Measurements from ENCODE around the gene RTP2.

The RTP2 gene

DNA sequence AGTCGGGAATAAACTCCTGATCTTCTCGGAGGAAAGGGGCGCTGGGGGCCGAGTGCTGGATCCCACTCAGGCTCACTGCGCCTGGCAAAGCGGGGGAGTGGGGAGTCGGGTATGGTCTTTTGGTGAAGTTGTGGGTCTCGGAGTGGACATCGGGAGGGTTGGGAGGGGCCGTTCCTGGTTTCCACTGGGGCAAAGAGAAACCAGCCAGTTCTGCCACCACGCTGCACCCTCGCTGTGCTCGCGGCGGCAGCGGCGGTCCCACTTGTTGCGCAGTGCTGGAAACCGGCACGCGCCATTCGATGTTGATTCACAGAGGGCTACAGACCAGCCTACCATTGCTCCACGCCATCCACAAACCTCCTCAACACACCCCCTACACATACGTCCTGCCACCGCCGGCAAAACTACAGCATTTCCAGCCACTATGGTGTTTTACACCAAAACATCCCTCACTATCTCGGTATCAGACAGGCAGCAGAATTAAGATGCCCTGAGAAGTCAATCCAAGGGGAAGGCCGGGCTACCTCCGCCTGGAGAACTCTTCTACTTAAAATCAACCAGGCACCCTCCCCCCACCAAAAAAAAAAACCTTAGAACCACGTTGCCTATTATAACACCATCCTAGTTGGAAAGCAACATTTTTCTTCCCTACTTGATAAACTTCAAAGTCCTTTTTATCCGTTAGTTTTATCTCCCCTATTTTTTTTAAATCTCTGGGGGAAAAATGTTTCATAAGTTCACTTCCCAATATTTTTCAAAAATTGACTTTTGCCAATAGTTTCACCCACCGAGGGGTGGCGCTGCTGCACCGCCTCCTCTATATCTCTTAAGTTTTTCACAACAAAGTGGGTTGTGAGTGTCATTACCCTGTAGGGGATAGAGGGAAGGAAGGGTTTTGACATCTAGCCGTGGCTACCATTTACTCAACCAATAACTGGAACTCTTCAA is 39.3 kb upstream of the RTP2 start:
- peak; percentile 82 for DNase-seq (ENCODE audit: low read depth)
- TF ChIP-seq, protein P1, sequence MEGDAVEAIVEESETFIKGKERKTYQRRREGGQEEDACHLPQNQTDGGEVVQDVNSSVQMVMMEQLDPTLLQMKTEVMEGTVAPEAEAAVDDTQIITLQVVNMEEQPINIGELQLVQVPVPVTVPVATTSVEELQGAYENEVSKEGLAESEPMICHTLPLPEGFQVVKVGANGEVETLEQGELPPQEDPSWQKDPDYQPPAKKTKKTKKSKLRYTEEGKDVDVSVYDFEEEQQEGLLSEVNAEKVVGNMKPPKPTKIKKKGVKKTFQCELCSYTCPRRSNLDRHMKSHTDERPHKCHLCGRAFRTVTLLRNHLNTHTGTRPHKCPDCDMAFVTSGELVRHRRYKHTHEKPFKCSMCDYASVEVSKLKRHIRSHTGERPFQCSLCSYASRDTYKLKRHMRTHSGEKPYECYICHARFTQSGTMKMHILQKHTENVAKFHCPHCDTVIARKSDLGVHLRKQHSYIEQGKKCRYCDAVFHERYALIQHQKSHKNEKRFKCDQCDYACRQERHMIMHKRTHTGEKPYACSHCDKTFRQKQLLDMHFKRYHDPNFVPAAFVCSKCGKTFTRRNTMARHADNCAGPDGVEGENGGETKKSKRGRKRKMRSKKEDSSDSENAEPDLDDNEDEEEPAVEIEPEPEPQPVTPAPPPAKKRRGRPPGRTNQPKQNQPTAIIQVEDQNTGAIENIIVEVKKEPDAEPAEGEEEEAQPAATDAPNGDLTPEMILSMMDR (conservative IDR thresholded peaks at IDR 0.05; ENCODE audit: low read length) = peak; percentile 82
- peak overlapping the region; percentile 98 for H3K4me3 ChIP-seq (ENCODE audit: low read length)

DNA sequence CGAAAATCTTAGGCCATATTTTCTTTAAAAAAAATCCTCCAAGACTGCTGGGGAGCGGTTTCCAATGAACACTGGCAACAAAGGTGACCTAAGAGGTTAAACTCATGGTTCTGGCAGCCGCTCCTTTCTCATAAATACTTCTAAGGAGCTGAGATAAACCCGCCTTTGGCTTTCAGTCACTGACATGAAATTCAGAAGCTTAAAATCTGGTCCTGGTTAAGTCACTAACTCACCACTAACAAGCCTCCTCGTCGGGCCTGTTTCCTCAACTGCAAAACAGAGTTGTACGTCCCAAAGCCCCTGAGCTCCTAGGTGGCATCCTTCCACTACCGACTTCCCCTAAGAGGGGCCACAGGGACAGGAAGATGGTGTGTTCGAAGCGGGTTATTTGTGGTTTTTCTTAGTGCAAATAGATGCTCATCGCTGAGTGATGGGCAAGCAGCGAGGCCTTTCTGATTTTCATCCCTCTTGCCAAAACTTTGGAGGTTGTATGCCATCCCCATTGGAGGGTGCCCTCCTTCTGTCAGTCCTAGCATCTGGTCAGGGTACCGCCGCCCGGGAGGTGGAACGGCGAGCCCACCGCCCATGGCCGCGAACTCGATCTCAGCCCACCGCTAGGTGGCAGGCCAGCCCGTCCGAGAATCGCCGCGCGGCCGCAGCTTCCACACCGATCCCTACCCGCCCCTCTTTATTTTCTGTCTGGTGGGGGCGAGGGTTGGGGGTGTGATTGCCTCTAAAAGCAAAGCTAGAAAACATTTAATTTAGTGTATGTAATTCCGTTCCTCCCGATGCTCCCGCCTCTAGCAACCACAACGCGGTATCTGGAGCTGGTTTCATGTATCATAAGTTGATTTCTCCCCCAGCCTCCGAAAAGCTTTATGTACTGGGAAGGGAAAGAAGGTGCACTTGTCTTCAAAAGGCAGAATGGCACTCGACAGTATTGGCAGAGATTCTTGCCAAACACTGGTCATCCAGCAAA is 38.4 kb upstream of the RTP2 start:
- TF ChIP-seq, protein P1 (conservative IDR thresholded peaks at IDR 0.05; ENCODE audit: low read length) = peak; percentile 67
- peak; percentile 95 for DNase-seq (ENCODE audit: low read depth)
- H3K4me3 ChIP-seq (ENCODE audit: low read length) = peak overlapping the region; percentile 98

DNA sequence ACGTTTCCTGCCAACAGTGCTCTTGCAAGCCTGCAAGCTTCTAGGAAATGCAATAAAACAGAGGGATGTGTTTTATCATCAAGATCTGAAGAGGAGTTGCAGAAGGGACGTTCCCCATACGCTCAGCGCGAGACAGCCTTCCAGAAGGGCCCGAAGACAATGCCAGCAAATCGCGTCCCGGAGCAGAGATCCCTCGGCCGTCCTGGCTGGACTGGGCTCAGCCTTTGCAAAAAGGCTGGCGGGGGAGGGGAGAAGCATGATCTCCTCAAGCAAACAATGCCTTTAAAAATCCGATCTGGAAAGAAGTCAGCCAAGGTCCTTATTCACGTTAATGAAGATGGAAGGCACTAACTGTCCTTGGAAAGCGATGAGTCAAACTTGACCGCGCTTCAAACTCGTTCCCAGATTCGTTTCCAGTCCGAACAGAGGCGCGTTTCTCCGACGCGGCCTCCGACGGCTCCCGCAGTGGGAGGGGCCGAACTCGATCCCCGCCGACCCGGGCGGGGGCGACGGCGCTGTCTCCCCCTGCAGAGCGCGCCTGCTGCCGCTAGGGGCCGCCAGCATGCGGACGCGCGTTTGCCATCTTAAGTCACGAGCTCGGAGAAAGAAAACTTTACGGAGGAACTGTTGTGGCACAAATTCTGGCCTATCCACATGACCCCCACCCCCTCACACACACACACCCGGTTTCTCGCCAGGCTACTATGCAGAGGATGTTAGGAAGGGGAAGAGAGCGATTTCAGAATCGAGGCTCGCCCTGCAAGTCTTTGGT is 37.4 kb upstream of the RTP2 start:
- DNase-seq (ENCODE audit: low read depth) = peak; percentile 90
- H3K4me3 ChIP-seq (ENCODE audit: low read length) = peak overlapping the region; percentile 98
- TF ChIP-seq, protein P1 (conservative IDR thresholded peaks at IDR 0.05; ENCODE audit: low read length) = peak; percentile 70

DNA sequence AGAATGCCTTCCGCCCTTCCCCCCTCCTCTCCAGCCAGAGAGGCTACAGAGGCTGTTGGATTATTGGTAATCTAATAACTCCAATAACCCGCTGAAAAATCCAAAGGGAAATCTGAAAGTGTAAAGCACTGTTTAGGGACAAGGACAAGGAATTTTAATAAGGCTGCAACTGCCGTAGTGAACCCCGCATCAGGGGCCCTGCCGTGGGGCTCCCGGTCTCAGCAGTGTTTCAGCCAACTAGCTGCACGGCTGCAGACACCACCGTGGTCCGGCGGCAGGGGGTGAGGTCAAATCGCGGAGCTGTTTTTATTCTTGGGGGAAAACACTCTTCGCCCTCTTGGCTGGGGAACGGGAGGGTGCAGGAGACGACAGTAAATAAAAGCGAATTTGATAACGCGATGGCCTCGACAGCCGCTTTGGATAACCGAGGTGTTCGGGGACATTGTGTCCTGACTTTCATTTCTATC is 36.8 kb upstream of the RTP2 start:
- peak overlapping the region; percentile 98 for H3K4me3 ChIP-seq (ENCODE audit: low read length)
- TF ChIP-seq, protein P1 (conservative IDR thresholded peaks at IDR 0.05; ENCODE audit: low read length) = no peak

DNA sequence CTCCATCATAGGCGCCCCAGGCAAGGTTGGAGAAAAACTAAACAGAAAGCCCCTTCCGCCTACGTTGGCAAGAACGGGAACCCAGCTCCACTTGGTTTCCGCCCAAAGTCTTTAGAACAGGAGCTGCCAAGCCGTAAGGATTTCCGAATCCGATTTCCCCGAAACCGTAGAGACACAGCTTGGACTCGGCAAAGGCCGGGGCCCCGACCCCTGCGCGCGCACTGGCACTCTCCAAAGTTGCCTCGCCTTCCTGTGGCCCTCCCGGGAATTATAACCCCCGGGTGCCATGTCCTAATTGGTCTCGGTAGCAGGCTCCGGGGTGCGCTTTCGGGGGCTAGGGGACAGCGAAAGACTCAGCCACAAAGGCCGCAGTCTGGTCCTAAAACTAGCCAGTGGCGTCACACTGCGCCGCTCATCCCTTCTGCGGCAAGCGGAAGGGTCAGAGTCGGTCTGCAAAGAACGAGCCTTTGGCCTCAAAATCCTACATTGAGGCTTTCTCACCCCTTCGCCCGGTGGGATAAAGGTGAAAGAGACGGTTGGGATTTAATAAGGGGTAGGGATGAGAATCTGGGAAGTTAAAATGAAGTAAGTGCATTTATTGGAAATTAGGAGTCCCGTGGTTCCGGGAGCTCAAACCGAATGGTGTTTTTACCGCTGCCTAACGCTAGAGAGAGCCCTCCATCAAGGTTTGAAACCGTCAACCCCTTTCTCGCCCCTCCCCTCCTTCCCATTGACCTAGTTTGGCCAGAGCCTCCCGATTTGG is 36.2 kb upstream of the RTP2 start:
- H3K4me3 ChIP-seq (ENCODE audit: low read length) = peak overlapping the region; percentile 98
- TF ChIP-seq, protein P1 (conservative IDR thresholded peaks at IDR 0.05; ENCODE audit: low read length) = peak; percentile 90
- DNase-seq (ENCODE audit: low read depth) = peak; percentile 90

More for the DNA sequence above, 36.8 kb upstream of the RTP2 start:
- no peak for DNase-seq (ENCODE audit: low read depth)

DNA sequence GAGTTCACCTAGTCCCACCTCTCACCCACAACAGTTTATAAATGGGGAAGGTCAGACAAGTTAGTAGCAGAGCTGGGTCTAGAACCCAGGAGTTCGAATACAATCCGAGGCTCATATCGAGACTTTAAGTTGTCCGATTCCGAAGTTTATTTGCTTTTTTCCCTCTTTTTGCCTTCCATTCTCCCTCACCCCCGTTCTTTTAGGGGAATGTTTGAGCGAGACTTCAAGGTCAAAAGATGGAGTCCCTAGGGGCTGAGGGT is 35.6 kb upstream of the RTP2 start:
- peak overlapping the region; percentile 98 for H3K4me3 ChIP-seq (ENCODE audit: low read length)
- DNase-seq (ENCODE audit: low read depth) = no peak

More for the DNA sequence above, 35.6 kb upstream of the RTP2 start:
- TF ChIP-seq, protein P1 (conservative IDR thresholded peaks at IDR 0.05; ENCODE audit: low read length) = no peak

Data from AG10803 (cell line).